NCI-H2227 (cell line): Measurements from ENCODE around the gene SPINK1.
"Not testable (repeated sequence)": the region's sequence is repeated elsewhere in the genome, so short reads cannot be mapped to it uniquely, and the experiment has no call there.

Experiments used
- DNase-seq: peaks from one replicate; lab custom pipeline; 2025; ENCODE audit not compliant: unreplicated experiment; lab: John Stamatoyannopoulos, UW

SPINK1 gene

DNA sequence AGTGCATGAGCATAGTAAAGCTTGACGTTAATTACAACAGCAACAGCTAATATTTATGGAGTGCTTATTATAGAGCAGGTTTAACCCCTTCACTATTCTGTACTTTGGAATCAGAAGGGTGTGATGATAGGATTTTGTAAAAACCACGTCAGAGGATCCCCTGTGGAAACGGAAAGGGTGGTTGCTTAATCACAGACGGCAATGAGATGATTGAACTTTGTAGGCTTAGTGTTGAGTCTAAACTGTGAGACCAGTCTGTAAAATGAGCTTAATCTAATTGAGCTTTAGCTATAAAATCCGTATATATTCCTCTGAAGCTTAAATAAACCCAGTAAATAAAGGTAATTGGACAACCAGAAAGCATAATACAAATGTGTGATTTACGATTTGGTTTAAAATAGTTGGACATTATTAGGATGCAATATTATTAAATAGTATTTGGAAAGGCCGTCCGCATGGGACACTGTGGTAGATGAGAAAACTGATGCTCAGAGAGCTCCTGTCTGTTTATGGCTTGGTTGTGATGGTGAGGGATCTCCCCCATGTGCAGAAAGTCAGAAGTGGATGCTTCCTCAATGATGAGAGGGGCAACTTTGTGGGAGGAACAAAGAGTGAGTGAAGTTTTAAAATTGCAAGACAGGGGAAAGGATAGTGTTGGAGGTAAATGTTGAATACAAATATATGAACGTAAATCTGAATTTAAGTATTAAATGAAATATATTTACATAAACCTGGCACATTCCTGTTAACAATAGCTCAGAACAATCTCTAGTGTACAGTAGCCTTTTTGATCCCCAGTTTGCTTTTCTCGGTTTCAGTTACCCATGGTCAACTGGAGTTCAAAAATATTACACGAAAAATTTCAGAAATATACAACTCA, 23.7 kb upstream of the SPINK1 start:
- DNase-seq, result no peak

DNA sequence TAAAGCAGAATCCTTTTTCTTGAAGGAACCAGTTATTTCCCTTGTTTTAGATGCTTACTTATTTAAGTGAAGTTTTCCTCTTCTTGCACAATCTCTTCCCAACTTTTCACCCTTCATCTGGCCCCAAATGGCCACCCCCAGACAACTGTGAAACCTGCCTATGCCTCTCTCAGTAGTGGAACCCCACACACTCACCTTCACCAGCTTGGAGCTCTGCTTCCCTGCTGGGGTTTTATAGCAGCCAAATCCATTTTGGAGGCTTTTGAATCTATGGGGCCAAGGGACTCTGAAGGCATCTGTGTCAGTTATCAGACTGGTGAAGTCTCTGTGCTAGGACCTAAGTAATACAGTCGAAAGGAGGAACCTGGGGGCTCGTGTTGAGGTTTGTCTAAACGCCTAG, 22.9 kb upstream of the SPINK1 start:
- no peak for DNase-seq

GRCh38 chr5:147853372-147853987, 22.0 kb upstream of the SPINK1 start:
- no peak for DNase-seq

DNA sequence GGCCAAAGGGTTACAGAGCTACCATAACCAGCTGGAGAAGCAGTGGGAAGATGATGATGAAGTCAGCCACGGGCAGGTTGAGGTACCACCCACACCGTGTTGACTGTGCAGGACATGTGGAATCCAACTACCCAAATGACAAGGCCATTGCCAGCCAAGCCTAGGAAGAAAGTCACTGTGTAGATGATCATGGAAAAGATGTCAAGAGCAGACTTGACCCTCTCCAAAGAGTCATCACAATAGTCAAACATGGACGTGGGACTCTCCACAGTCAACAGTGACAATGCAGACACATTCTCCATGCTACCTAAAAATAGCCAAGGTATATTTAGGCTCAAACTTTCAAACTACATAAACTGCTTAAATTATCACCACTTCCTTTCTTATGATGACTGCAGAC, 20.9 kb upstream of the SPINK1 start:
- no peak for DNase-seq

DNA sequence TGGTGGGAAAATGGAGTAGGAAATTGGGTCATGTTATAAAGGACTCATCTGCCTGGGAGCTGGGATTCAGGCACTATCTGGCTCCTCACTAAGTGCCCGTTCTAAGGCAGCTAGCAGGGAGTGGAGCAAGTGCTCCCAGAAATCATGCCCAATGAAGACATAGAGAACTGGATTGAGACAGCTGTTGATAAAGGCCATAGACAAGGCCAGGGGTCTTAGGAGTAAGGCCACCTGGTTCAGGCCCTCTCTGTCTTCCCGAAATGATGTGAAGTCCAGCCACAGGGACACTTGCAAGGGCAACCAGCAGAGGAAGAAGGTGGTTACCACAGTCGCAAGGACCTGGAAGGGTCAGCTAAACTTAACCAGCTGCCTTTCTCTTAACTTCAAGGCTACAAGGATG, 20.1 kb upstream of the SPINK1 start:
- DNase-seq, result no peak

DNA sequence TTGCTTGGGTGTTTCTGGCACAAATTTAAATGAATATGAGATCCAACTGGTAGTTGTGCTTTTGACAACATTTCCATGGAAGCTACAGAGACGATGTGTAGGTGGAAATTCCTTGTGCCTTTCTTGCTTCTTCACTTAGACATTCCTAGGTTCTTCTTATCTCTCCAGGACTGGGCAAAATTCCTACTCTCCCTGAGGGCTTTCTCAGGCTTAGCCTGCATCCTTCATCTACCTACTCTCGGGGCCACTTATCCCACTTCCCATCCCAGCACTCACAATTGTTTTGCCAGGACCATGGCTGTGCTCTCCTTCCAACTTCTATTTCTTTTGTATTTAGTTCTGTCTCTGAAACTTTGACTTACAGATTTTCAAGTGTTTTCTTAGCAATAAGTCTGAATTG, 17.8 kb upstream of the SPINK1 start:
- no peak for DNase-seq

GRCh38 chr5:147845618-147846017, 14.1 kb upstream of the SPINK1 start:
- DNase-seq, result no peak

- DNase-seq, result no peak
Observed at GRCh38 chr5:147844846-147845245, 13.4 kb upstream of the SPINK1 start.

GRCh38 chr5:147842869-147843268, 11.4 kb upstream of the SPINK1 start:
- no peak for DNase-seq

DNA sequence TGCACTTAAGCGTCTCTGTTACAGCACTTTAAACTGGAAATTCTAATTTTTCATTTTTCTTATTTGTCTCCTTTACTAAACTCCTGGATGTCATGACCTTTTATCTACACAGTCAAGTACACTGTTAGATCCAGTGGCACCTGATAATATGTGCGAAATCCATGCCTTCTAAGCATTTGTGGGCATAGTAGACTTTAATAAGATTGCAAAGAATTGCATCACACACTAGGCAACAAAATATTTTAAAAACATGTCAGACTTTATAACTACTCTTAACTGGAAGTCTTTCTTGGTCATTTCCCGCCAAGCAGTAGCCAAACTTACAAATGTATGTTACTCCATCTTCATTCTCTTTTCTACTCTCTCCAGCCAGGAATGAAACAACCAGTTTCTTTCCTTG, 5.0 kb upstream of the SPINK1 start:
- no peak for DNase-seq

DNA sequence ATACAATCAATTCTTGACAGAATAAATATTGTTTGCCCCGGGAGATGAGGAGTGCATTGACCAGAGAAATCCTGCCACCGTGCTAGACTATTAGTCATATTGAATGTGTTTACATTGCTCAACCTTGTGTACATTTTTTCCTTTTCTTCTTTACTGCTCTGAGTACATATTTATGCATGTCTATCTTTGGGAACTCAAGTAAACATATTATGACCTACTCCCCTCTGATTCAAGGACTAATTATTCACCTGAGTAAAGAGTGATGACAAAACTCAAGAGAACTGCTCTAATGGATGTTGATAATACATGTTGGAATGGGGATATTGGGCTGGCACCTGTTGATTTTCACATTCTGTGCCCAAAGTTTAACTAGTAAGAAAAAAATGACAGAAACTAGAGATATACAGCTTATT, 3.9 kb upstream of the SPINK1 start:
- no peak for DNase-seq

GRCh38 chr5:147832541-147832940, 1.1 kb upstream of the SPINK1 start:
- DNase-seq, result no peak

DNA sequence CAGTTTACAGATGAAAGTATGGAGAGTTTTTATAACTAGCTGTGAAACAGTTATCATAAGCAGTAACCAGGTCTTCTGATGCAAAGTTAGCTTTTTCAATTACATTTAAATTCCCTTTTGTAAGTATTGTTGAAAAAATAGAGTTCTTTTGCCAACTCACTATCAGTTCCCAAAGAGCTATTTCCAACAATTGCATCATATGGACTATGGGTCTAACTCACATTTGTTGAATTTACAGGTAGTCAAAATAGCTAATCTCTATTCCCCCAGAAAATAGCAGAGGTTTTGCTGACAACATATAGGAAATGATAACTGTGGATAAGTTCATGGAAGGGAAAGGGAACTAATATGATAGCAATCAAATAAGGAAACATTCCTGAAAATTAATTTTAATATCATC, 1.4 kb downstream of the SPINK1 start:
- DNase-seq, result no peak

DNA sequence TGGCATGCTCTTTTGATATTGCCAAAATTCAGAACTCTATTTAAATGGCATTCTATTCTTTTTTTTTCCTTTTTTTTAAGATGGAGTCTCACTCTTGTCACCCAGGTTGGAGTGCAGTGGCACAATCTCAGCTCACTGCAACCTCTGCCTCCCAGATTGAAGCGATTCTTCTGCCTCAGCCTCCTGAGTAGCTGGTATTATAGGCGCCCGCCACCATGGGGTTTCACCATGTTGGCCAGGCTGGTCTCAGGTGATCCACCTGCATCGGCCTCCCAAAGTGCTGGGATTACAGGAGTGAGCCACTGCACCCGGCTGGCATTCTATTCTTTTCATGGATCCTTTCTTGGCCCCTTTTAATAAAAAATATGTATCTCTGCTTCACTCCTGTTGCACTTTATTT, 4.5 kb downstream of the SPINK1 start:
- not testable (repeated sequence) for DNase-seq

DNA sequence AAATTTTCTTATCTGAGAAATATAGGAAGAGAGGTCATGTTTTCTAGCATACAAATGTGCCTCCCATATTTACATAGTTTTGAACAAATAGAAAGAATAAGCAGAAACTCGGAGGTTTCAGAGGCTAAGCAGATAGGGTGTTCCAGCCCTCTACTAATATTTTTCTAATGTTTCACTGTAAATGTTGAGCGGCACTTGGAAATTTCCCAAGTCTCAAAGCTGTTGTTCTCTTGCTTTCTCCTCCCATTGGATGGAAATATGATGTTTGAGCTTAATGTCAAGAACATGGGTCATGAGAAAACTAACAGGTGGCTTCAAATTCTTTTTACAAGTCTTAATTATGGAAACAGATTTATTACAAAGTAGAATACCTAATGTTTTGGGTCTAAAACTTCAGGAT, 5.1 kb downstream of the SPINK1 start:
- no peak for DNase-seq

- DNase-seq, result peak; percentile 81
Observed at GRCh38 chr5:147822686-147823491, 8.6 kb downstream of the SPINK1 start.

GRCh38 chr5:147822222-147822621, 9.2 kb downstream of the SPINK1 start:
- DNase-seq, result not testable (repeated sequence)

DNA sequence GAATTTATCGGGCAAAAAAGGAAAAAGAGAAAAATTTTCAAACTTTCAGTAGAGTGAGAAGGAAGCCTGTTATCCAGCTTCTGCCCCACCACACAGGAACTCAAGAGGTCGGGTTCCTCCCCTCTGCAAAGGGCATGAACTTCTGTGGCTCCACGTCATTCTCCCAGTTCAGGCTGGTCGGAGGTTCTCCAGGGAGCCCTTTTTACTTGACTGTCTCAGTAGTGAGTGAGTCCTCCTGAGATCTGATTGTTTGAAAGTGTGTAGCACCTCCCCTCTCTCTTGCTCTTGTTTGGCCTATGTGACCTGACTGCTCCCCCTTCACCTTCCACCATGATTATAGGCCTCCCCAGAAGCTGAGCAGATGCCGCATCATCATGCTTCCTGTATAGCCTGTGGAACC, 9.7 kb downstream of the SPINK1 start:
- no peak for DNase-seq

GRCh38 chr5:147819261-147819770, 12.2 kb downstream of the SPINK1 start:
- DNase-seq, result no peak

DNA sequence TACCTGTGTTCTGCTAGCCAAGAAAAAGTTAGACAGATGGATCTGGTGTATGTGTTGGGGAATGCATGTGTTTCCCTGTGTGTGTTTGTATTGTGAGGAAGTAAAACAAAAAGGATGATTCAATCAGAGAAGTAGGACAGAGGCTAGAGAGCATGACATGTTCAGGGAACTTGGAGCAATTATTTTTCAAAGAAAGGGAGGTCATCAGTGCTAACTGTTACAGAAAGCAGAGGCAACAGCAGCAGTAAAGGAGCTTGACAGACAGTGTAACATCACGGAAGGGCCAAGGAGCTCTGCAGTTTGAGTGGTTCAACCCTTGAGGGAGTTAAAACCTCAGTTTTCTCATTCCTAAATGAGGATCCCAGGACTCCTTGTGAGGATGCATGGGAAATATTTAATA, 13.2 kb downstream of the SPINK1 start:
- DNase-seq, result no peak

GRCh38 chr5:147813696-147814095, 17.8 kb downstream of the SPINK1 start:
- no peak for DNase-seq
